Measurements from ENCODE around the gene NRXN3.

- TF ChIP-seq EZH2 (IDR thresholded peaks at IDR 0.05; ENCODE audit: insufficient read depth, low read length) = no peak
- TF ChIP-seq, protein P1, sequence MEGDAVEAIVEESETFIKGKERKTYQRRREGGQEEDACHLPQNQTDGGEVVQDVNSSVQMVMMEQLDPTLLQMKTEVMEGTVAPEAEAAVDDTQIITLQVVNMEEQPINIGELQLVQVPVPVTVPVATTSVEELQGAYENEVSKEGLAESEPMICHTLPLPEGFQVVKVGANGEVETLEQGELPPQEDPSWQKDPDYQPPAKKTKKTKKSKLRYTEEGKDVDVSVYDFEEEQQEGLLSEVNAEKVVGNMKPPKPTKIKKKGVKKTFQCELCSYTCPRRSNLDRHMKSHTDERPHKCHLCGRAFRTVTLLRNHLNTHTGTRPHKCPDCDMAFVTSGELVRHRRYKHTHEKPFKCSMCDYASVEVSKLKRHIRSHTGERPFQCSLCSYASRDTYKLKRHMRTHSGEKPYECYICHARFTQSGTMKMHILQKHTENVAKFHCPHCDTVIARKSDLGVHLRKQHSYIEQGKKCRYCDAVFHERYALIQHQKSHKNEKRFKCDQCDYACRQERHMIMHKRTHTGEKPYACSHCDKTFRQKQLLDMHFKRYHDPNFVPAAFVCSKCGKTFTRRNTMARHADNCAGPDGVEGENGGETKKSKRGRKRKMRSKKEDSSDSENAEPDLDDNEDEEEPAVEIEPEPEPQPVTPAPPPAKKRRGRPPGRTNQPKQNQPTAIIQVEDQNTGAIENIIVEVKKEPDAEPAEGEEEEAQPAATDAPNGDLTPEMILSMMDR (IDR thresholded peaks at IDR 0.05; ENCODE audit: insufficient read depth, low read depth, low read length) = no peak
Measured at GRCh38 chr14:78986989-78987388, 816.8 kb downstream of the NRXN3 start.

All from astrocyte (in vitro differentiated cells and primary cell).